ENCODE data around the gene POT1. TPM values are rescaled to one million over a fixed set of nuclear protein-coding genes. Genes with fewer than 3 reads are reported as not detected.

Gene POT1
- total RNA-seq, 2 donors from 2014 or later = 17.0 to 23.6 TPM

DNA sequence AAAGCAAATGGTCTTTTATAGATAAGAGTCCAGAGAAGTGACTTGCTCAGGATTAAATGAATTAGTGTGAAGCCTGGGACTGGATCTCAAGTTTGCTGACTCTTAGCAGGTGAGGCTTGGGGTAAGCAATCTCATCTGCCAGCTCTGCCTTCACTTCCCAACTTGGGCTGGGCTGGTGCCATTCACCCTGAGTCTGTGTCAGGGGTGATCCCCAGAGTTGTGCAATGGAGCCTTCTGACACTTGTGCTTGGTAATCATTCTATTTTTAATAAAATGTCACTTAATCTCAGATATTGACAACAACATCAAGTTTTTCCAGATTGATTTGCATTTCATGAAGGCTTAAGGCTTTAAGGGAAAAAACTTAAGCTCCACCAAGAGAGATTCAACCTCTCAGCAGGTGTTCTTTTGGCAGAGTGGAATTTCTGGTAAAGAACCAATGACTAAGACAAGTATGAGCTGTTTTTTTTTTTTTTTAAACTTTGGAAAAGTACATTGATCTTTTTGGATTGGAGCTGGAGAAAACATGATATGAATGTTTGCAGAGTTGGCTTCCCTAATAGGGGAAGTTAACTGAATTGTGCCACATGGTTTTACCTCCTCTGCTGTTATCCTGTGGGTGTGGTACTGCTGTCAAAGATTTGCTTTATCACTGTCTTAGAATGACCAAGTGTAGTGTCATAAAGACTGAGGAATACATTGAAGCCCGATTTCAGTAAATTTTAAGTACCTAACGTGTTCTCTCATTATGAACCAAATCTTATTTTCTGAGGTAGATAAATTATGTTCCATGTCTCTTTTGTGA, 115.4 kb downstream of the POT1 start:
- intact Hi-C loops (cut with DNase I) = no loop called here
- DNase-seq (ENCODE audit: low spot score) = no peak

DNA sequence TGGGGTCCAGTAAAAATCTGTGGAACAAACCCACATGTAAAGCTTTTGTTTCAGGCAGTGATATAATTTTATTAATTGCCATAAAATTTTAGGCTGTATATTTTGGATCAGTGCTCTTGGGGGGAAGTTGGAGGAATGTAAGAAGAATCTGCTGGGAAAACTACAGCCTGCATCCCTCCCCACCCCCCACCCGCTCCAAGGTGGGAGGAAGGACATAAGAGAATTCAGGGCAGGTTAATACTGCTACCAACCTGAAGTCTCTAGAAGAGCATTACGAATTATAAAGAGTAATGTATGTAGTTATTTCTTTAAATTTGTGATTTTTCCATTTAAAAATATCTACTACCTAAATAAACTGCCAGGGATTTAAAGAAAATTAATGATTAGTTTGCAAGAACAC, 116.9 kb downstream of the POT1 start:
- intact Hi-C loops (cut with DNase I) = no loop called here
- no peak for DNase-seq (ENCODE audit: low spot score)

DNA sequence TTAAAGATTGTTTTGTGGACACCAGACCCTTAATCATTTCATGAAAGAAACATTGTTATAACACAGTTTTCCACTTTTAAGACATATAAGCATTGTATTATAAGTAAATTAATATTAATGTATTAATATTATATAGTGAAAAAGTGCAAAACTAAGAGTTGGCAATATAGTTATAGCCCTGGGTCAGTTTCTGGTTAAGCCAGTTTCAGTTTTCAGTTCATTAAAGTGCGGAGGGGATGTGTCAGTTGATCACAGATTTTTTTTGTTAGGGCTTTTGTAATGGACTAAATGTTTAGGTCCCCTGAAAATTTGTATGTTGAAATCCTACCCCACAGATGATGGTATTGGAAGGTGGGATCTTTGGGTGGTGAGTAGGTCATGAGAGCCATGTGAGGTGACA, 118.3 kb downstream of the POT1 start:
- intact Hi-C loops (cut with DNase I) = no loop called here

DNA sequence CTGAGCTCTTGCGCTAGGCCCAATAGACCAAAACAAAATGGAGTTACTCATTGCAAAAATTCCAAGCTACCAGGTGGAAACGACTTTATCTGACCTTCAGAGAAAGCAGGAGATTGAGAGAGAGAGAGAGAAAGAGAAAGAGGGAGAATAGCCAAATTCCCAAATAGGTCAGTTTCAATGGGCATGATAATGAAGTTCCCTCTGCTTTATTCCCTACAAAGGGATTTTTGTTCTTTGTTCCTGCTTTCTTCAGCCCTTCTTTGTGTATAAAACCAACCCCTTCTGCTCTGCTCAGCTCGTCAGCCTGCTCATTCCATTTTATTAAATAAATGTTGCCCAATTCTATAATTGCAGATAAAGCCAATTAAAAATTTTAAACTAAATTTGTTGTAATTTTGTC, 119.0 kb downstream of the POT1 start:
- intact Hi-C loops (cut with DNase I) = no loop called here
- DNase-seq (ENCODE audit: low spot score) = no peak

More for the DNA sequence above, 118.3 kb downstream of the POT1 start:
- DNase-seq (ENCODE audit: low spot score) = no peak

DNA sequence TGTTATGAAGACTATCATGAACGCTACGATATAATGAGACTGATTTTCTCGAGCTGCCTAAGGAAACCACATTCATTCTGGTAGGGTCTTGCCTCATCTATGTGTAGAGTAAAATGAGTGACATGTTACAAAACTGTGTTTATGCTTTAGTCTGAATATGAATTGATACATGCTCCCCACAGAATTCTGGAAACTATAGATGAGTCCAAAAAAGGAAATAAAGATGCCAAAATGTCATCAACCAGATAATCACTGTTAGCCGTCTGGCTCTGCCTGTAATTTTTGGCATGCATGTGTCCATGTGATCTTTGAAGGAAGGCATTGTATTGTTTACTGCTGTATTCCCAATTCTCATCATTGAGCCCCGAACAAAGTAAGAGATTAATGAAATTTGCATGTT, 121.4 kb downstream of the POT1 start:
- intact Hi-C loops (cut with DNase I) = no loop called here
- DNase-seq (ENCODE audit: low spot score) = no peak

DNA sequence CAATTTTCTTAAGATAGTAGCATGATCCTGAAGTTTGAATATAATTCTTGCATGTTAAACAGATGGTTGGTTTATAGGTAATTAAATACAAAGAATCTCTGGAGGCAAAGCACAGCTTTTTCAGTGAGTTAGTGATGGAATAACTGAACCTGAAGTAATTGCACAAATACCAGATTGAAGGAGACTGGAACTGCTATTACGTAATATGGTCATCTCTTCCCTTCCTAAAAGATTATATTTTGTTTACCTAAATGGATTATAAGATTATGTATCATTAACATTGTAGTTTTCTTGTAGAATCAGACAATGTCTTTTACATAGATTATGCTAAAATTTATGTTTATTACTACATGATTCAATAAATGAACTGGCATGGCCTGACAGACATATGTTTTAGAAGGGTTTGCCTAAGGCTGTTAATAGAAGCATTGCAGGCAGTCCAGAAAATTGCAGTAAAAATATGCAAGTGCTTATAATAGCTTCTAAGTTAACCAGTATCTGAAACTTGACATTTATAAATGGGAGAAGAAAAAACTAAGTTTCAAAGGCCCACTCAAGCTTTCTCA, 128.2 kb downstream of the POT1 start:
- intact Hi-C loops (cut with DNase I) = no loop called here
- no peak for DNase-seq (ENCODE audit: low spot score)

DNA sequence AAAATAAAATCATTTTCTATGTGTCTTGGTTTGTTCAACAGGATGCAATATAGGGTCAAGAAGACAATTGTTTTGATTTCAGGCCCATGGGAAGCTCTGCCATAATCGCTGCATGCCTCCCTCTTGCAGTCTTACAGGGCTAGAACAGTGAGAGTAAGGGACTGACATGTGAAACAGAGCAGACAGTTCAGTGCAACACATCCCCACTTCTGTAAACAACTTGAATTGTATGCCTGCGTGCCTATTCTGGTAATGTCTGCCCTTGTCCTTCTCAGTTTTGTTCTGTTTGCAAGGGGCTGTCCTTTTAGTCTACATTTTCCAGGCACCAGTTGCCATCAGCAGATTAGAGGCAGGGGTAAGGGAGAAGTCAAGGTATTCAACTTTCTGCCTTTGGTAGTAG, 129.2 kb downstream of the POT1 start:
- intact Hi-C loops (cut with DNase I) = no loop called here
- no peak for DNase-seq (ENCODE audit: low spot score)

DNA sequence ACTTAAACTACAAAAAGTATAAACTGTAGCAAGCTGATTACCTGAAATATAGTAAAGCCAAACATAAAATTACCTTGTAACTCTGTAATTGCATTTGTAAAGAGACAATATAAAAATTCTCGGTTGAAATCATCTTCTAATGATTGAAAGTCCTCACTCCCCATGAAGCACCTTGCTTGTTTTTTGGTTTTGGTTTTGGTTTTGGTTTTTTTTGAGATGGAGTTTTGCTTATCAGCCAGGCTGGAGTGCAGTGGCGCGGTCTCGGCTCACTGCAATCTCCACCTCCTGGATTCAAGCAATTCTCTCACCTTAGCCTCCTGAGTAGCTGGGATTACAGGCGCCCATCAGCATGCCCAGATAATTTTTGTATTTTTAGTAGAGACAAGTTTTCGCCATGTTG, 130.2 kb downstream of the POT1 start:
- intact Hi-C loops (cut with DNase I) = no loop called here
- no peak for DNase-seq (ENCODE audit: low spot score)

DNA sequence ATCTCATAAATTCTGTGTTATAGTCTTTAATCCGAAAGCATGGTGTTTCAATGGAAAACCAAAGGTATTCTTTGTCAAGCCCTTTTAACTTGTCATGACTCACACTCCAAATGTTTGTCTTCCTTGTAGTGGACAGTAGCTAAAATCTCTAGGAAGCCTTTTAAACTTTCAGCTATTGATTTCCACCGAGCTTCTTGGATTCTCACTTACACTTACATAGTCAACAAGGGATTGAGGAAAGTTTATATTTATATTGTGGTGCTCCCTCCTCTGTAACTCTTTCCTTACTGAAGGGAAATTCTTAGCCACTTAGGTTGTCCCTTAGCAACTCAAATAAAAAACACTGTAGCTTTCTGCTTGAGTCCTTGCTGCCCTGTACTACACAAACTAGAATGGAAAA, 132.9 kb downstream of the POT1 start:
- DNase-seq (ENCODE audit: low spot score) = no peak
- intact Hi-C loops (cut with DNase I) = no loop called here

DNA sequence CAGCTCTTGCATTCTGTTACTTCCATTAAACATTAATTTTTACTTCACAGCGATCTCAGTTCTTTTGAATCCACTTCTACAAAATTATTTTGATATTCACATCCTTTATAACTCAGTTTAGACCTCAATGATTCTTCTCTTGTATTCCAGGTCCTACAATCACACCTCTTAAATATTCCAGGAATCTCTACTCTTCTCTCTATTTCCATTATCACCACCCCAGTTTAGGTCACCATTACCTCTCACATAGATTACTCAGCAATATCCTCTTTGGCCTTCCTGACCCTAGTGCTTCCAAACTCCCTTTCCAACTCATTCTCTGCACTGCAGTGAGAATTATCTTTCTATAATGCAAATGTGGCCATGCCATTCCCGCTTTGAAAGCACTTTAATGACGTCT, 136.9 kb downstream of the POT1 start:
- DNase-seq (ENCODE audit: low spot score) = no peak
- intact Hi-C loops (cut with DNase I) = no loop called here

DNA sequence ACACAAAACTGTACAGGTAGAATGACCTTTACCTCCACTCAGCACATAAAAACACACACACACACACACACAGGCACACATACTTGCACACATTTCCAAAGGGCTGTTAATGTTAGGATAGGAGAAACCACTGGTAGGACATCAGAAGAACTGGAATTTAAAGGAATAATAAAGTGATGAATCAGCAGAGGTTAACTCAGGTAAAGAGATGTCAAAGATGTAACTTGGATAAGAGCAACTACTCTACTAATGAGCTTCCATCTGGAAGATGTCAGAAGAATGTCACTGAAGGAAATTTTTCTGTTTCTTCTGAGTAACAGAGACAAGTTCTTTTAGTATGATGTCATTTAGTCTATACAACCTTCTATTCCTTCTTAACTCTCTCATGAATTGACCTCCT, 137.6 kb downstream of the POT1 start:
- intact Hi-C loops (cut with DNase I) = no loop called here

DNA sequence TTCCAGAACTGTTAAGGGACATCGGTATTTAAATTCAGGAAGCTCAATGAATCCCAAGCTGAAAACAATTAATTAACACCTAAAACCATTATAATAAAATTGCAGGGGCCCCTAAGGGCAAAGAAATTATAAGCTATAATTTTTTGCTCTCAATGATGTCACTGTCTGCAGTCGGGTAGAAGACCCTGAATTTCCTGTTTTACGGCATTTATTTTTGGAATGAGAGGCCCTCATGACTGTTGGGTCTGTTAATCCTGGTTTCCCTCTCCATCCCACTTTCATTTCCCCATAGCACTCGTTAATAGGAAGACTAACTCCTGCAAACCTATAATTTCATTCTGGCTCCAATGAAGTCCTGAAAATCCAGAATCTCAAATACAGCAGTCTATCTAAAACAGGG, 138.2 kb downstream of the POT1 start:
- no peak for DNase-seq (ENCODE audit: low spot score)
- intact Hi-C loops (cut with DNase I) = no loop called here

More for the DNA sequence above, 137.6 kb downstream of the POT1 start:
- DNase-seq (ENCODE audit: low spot score) = no peak

DNA sequence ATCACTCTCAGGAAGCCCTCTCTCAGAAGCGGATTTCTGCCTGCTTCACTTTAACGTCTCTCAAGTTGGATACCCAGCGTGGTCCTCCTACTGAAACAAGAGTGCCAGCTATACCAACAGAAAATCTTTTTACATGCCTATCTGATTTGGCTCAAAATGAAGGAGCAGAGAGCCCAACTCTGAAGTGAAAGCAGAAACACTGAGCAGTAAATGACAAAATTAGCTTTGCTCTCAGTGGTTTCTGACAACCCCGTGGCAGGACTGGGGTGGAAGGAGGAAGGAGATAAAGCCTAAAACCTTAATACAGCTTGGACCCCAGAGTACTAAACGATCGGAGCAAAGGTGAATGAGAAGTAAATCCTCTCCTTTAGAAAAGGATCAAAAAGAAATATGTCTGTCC, 139.0 kb downstream of the POT1 start:
- intact Hi-C loops (cut with DNase I) = no loop called here
- DNase-seq (ENCODE audit: low spot score) = no peak

DNA sequence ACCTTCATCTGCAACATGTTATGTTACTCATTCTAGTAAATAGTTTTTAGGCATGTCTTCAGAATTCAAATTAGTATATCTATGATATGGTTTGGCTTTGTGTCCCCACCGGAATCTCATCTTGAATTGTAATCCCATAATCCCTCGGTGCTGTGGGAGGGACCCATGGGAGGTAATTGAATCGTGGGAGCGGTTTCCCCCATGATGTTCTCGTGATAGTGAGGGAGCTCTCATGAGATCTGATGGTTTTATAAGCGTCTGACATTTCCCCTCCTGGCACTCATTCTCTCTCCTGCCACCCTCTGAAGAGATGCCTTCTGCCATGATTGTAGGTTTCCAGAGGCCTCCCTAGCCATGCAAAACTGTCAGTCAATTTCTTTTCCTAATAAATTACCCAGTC, 143.6 kb downstream of the POT1 start:
- DNase-seq (ENCODE audit: low spot score) = no peak
- intact Hi-C loops (cut with DNase I) = no loop called here

DNA sequence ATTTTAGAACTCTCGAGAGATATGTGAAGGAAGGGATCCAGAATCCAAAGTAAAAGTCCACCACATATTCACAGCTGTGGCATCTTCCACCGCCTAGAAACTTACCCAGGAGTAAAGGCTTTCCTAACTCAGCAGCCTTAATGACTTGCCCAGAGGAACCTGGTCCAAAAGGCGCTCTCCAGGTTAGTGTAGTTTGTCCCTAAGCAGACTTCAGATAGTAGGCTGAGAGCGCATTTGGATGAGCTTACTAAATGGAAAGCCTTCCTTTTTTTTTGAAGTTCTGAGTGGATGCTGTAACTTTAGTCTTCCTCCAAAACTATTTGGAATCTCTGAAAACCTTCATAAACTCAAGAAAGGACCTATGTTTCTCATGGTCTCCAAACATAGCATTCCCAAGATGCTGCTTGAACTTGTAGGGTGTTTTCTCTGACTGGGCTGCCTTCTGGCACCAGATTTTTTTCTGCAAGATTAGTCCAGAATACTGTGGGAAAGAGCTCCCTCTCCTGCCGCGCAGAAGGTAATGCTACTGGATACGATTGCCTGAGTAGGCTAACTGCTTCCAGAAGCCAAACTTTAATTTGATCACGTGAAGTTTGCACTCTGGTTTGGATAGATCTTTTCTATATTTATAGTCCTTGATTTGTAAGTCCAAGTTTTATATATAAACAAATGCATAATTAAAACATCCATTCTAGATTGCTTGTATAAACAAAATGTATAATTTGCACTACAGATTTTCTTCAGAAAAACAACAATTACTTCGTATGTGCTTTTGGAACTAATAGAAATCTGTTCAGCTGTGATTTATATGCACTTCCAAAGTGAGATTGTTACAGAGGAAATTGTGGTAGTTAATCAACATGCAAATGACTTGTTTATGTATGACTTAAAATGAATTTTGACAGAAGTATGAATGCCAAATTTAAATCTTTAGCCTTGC, 144.5 kb downstream of the POT1 start:
- intact Hi-C loops (cut with DNase I) = no loop called here
- DNase-seq (ENCODE audit: low spot score) = no peak

DNA sequence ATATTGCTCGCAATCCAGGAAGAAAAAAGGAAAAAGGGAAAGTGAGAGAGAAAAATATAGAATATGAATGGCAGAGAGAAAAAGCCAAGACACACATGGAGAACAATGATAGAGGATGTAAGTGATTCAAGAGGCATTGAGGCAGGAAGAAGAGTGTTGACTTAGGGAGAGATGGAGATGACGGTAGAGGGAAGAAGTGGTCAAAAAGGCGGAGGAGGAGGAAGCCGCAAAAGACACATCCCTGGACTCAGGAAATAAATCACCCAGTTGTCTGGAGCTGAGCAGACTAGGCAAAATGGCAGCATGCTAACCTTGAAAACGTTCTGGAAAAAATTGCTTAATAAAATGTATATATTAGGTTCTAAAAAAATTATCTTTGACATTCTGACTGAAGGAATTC, 146.4 kb downstream of the POT1 start:
- intact Hi-C loops (cut with DNase I) = no loop called here
- no peak for DNase-seq (ENCODE audit: low spot score)

DNA sequence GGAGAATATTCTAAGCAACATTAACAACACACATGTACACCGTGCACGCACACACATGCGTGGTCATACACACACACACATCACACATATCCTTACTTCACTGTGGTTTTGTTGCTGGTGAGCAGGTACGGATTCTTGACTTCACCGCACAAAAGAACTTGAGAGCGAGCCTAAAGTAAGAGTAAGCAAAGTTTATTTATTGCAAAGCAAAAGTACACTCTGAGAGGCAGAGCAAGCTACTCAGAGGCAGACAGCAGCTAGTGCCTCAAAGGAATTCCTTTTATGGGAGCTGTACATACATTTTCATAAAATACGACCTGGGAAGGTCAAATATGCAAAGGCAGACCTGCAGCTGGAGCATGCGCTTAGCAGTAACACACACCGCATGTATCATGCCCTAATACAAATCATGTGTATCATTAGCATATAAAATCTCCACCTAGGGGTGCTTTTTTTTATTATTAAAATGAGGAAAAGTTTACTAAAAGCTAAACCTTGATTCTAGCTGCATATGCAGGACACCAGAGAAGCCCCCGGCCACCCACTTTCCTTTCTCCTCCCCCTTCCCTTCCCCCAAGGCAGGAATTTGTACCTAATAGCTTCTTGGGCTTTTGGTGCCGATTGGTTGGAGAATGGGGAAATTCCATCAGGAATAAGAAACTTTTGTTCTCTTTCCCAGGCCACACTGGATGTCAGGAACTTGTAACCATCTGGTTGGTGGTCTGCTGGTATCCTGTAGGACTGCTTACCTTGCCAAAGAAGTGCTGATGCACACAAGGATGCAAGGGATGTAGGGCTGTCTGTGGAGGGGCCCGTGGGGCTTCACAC, 147.5 kb downstream of the POT1 start:
- no peak for DNase-seq (ENCODE audit: low spot score)
- intact Hi-C loops (cut with DNase I) = no loop called here

DNA sequence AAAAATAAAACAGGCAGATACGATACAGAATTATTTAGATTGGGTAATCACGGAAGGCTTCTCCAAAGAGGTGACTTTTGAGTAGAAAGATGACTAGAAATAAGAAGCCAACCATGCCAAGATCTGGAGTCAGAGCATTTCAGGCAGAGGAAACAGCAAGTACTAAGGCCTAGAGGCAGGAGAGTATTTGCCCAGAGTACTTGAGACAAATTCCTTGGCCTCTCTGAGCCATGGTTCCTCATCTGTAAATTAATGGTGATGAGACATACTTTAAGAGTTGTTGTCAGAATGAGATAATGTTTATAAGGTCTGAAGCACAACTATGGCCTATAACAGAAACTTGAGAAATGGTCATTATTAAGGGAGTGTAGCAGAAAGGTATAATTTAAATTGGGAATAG, 148.2 kb downstream of the POT1 start:
- intact Hi-C loops (cut with DNase I) = no loop called here
- DNase-seq (ENCODE audit: low spot score) = no peak

DNA sequence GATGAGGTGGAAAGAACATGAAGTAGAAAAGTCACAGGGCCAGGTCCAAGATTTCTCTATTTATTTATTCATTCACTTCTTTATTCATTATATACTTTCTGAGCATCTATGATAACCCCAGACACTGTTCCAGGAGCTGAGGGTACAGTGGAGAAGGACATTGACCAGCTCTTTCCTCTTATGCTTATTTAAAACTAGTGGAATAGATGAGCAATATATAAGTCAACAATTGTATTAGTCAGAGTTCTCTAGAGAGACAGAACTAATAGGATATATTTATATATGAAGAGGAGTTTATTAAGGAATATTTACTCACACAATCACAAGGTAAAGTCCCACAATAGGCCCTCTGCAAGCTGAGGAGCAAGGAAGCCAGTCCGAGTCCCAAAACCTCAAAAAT, 149.0 kb downstream of the POT1 start:
- intact Hi-C loops (cut with DNase I) = no loop called here
- no peak for DNase-seq (ENCODE audit: low spot score)

DNA sequence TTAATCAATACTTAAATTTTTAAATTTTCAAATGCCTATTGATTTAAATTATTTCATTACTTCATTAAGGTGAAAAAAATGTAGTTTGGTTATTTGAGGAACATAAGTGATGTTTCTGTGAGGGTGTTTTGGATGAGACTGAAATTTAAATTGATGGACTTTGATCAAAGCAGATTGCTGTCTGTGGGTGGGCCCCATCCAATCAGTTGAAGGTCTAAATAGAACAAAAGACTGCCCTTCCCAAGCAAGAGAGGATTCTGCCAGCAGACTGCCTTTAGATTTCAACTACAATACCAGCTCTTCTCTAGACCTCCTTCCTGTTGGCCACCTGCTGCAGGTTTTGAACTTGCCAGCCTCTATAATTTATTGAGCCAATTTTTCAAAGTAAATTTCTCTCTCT, 149.6 kb downstream of the POT1 start:
- intact Hi-C loops (cut with DNase I) = no loop called here
- no peak for DNase-seq (ENCODE audit: low spot score)

All from posterior vena cava (tissue), 2 donors.